Measurements from ENCODE around the gene CXCL8.
"Not testable (repeated sequence)": the region's sequence is repeated elsewhere in the genome, so short reads cannot be mapped to it uniquely, and the experiment has no call there.

Gene CXCL8

DNA sequence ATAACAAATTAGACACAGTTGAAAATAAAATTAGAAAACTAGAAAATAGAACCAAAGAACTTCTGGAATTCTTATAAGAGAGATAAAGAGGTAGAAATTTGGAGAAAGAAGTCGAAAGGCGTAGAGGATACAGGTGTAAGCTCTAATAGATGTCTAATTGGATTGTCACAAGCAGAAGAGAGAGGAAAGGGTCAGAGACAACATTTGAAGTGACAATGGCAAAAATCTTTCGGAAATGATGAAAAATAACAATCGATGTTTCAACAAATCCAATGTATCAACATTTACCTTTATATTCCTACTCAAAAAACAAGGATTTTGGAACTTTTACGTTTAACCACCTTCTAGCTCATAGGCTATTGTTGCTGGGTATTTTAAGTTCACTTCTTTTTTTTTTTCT is 3.8 kb downstream of the CXCL8 start:
- no peak for DNase-seq

DNA sequence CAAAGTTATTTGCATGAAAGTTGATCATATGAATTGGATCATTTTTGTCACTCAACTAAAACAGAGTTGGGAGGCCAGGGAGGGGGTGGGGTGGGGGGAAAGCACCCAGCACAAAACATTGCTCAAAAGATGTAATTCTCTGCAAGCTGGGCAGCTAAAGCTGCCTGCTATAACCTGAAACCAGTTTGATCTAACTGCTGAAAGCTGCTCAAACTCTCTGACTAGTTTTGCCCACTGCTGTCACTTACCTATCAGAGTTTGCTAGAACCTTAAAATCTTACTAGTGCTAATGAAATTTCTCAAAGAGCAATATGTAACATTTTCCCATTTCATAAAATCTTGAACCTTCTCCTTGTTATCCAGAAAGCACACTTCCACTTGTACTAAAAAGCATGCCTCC is 10.4 kb downstream of the CXCL8 start:
- no peak for DNase-seq

DNA sequence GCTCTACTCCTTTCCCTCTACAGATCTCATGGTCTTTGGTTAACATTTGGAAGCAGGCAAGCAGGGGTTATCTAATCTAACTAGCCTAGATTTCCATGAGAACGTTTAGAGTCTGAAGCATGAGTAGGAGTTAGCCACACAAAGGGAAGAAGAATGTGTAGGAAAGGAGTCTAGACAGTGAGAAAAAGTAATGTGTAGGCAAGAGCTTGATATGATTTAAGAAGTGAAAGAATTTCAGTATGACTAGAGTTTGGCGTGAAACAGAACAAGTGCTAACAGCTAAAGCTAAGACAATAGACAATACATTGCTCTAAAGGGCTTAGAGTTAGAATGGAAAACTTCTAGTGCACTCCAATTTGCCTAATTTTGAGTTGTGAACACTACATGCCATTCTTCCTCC is 10.8 kb downstream of the CXCL8 start:
- no peak for DNase-seq

DNA sequence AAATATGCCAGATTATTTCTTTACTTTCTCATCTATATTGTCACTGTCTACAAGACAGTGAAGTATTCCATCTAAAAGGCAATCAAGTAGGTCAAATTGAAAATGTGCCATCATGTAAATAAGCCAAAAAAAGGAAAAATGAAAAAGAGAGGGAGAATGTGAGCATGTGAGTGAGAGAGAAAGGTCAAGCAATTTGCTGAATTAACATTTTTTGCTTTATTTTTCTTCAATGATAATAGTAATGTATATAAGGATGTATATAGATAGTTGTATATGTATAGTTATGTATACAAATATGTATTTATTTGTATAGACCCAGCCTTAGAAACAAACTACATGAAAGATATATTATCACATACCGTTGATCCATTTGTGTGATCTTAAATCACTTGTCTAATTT is 11.5 kb downstream of the CXCL8 start:
- DNase-seq, result no peak

DNA sequence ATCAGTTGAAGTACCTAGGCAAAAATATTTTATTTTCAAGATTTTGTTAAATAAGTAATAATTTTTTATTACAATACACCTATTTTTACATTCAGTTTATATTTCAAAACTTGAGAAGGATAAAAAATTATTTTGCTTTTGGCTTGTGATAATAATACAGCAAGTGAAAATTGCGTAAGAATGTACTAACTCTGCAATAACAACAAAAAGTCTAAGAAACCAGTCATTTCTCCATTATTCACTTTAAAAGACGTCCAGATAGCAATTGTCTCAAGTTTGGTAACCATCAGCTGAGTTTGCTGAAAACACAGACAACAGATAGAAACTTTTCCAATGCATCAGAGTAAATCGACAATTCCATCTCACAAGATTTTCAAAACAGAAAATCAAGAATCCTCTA is 12.1 kb downstream of the CXCL8 start:
- DNase-seq, result no peak

DNA sequence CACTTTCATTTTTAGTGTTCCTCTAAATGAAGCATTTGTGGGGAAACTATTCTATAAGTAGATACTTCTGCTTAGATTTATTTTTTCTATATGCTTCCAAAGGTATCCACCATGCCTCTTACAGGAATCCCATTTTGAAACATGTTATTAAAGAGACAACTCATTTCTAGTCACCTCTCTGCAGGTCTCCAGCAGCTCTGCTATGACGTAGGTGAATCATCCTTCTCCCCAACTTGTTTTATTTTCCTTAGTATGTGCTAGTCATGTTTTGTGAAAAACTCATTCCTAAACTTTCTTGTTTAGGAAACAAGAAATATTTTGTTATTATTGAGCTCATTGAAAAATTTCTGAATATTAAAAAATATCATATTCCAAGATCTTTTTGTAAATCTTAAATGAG is 12.8 kb downstream of the CXCL8 start:
- no peak for DNase-seq

DNA sequence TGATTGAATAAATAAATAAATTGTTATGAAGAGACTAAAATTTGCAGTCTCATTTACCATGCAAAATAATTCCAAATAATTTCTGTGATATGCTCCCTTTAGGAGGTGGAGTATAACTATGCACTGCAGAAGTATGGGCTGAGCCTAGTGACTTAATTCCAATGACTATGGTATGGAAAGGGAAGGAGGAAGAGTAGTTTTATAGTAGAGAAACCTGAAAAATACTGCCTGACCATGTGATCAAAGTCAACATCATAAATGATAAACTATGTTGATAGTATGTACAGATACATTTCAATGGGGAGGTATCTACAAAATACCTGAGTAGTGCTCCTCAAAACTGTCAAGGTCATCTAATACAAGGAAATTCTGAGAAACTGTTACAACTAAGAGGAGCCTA is 14.6 kb downstream of the CXCL8 start:
- DNase-seq, result no peak

DNA sequence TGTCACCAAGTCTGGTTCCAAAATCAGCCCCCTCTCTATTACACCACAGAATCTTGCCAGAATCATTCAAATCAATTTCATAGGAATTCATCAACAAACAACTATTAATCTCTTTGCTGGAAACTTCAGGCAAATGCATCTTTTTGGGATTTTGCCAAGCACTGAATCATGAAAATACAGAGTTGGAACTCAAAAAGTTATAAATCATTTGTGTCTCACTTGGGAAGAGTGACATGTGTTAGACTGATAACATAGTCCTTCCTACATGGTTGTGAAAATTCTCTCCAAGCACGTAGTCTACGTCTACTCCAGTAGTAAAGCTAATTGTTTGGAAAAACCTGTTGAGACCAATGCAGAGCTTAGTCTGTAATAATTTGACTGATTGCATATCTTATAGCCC is 19.0 kb downstream of the CXCL8 start:
- no peak for DNase-seq

DNA sequence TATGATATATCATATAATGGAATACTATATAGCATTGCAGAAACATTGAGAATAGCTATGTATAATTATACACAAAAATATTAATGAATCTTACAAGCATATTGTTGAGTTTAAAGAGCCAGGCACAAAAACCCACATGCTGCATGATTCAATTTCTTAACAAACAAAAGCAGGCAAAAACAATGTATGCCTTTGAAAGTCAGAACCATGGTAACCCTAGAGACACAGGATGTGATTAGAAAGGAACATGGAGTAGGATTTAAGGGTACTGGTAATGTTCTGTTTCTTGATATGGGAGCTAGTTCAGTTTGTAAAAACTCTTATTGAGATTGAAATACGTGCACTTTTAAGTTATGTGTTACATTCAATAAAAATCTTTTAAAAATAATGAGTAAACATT is 21.5 kb downstream of the CXCL8 start:
- no peak for DNase-seq

DNA sequence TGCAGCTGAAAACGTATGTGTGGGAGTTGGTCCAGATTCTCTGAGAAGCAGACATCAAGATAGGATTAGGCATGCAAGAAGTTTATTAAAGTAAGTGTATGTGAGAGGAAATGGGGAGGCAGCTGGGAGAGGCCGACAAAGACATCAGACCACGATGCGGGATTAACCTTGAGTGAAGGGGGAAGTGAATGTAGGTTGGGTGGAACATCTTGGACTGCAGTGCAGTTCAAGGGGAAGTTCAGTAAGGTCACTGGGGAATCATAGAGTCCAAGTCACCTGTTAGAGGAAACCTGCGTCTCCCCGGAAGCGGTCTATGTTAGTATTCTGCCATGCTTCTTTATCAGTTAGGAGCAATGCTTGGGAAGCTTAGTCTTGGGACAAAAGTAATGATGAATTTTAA is 22.0 kb downstream of the CXCL8 start:
- DNase-seq, result peak; percentile 1

DNA sequence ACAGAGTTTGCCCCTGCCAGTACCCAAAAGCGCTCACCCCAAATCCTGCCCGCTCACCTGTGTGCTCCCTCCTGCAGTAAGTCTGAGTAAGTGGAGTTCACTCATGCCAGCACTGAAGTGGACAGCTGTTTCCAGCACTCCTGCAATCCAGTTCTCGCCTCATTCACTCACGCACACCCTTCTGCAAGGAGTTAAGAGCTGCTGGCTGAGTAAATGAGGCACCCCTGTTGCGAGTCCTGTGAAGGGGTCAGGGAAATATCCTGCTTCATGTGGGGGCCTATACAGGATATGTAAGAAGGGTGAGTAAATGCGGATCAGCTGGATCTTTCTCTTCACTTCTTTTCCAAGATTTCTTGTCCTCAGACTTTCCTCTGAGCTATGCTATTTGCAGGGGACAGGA is 23.5 kb downstream of the CXCL8 start:
- no peak for DNase-seq

DNA sequence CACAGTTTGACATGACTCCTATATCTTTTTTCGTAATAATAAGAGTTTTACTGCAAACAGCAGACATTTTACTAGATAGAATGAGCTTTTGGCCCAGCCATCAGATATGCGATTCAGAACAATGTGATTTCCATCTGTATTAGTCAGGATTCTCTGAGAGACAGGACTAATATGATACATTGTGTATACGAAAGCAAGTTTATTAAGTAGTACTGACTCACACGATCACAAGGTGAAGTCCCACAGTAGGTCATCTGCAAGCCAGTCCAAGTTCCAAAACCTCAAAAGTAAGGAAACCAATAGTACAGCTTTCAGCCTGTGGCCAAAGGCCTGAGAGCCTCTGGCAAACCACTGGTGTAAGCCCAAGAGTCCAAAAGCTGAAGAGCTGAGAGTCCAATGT is 24.1 kb downstream of the CXCL8 start:
- no peak for DNase-seq

DNA sequence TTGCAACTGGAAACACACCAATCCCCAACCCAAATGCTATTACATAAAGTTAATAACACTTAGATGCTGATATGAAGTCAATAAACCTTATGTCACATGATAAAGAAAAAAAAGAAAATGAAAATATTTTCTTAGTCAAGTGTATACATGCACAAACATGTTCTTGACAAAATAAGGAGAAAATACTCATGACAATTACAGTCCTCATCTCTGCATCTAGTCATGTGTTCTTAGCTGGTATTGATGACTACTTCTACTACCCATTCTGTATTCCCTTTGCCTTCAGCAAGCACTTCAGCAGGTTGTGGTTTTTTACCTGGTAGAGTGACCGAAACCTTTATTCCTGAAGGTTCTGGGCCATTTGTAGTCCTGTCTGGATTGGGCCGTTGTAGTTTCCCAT is 24.9 kb downstream of the CXCL8 start:
- no peak for DNase-seq

DNA sequence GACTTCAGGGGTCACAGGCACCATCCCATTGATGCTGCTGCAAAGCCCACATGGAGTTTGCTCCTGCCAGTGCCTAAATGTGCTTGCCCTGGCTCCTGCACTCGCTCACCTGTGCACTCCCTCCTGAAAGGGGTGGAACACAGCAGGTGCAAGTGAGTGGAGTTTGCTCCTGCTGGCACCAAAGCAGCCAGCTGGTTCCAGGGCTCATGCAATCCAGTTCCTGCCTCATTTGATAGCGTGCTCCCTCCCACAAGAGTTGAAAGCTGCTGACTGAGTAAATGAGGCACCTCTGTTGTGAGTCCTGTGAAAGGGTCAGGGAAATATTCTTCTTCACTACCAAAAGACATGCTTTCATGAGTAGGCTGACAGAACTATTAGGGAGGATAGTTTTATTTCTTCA is 30.5 kb downstream of the CXCL8 start:
- no peak for DNase-seq

DNA sequence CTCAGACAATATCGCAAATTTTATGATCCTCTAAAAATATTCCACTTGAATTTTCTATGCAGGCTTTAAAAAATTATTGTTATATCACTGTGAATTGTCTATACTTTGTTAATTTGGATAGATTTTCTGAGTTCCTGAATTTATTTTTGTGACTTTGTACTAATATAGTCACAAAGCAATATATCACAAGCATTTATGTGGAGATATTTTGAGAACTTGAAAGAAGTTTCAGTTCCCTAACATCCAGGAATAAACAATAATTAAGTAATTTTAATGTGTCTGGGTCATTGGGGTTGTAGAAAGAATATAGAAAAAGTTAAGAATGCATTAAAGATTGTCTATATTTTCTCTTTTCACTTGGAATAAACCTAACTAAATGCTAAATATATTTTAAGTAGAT is 32.0 kb downstream of the CXCL8 start:
- no peak for DNase-seq

DNA sequence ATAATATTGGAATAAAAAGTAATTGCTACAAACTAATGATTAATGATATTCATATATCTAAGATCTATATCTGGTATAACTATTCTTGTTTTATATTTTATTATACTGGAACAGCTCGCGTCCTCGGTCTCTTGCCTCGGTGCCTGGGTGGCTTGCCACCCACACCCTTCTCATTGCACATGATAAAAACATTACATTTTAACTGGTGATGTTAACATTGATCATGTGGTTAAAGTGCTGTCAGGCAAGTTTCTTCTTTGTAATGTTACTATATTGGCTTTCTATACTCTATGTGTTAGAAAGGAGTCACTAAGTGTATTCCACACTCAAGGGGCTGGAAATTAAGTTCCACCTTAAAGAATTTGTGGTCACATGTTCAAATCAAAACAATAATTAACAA is 34.0 kb downstream of the CXCL8 start:
- DNase-seq, result not testable (repeated sequence)

DNA sequence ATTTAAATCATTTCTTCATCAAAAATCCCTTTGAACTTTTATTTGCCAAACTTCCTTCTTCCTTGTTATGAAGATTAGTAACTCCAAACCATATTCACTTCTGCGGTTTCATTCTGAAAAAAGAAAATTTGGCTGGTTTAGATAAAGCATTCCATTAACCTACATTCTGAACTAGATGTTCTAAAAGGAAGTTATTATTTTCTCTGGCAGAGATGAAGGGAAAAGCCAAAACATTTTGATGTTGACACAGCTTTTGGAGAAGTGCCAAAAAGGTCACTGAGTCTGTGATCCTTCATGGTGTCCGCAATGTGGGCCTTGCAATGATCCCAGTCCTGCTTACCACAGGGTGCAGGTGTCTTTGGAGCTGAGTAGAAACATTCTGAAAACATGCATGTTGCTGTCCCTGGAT is 36.0 kb downstream of the CXCL8 start:
- DNase-seq, result no peak

DNA sequence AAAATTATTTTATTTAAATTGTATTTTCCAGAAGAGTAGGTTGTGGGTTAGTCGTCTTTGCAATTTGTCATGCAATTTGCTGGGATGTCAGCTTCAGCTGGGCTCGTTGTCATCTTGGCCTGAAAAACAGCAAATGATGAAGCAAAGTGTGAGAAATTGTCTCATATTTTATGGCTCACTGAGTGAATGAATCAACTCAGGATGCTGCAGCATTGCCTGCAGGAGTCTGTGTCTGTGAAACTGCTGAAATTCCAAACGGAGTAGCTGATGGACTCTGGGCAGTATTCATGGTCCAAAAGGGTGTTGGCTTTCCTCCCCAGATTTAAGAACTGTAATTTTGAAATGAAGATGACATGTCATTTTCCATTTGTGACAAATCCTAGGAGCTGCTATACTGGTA is 37.2 kb downstream of the CXCL8 start:
- no peak for DNase-seq

DNA sequence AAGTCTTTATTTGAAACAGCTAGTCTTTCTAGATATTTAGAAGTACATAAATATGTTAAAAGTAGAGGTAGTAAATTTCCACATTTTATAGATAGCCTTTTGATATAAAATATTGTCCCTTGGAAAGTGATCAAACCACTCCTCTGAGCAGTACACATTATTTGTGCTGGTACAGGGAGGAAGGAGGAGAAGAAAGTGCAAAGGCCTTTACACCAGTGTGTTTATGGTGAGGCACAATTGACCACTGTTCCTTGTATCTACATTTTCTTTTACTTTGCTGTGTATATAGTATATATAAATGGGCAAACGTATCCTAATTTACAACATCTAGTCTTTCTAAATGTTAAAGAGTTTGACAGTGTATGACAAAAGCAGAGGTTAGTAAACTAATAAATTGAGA is 39.9 kb downstream of the CXCL8 start:
- no peak for DNase-seq

DNA sequence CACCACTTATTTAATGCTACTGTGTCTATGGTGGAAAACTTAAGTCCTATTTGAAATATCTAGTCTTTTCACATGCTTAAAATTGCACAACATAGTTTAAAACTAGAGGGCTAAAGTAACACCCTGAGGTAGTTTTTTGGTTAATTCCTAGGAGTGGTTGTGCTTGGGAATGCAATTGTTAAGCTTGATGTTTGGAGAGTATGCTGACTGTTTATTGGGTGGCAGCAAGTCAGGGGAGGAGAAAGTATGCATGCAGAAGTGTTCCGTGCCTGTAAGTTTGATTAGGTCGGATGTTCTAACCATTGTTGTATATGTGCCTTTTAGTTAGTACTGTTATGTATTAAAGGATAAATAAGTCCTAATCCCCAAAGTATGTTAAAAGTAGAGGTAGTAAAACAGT is 40.5 kb downstream of the CXCL8 start:
- no peak for DNase-seq

DNA sequence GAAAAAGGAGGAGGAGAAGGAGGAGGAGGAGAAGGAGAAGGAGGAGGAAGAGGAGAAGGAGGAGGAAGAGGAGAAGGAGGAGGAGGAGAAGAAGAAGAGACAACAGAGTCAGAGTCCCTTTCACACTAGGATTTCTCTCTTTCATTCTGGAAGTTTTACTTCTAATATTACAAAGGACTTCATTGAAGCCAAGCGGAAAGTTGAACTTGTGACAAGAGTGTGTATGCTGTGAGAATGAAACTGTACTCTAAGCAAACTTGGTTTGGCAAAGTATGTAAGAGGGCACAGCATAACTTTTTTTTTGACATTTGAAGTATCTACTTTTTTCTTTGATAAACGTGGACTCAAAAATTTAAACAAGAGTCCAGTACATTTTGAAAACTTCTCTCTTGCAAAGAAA is 48.0 kb downstream of the CXCL8 start:
- no peak for DNase-seq
